Fibroblast of skin of back (primary cell): Measurements from ENCODE around the gene CYTIP.

Experiments used
- DNase-seq: peaks from one replicate; pipeline ENCODE4 v3.0.0-alpha.2; 2013

The CYTIP gene

GRCh38 chr2:157463002-157463401 is 19.1 kb upstream of the CYTIP start:
- DNase-seq = no peak

GRCh38 chr2:157460897-157461296 is 17.0 kb upstream of the CYTIP start:
- DNase-seq = no peak

- DNase-seq = no peak
These were observed 16.5 kb upstream of the CYTIP start for GRCh38 chr2:157460384-157460837.

GRCh38 chr2:157459486-157459885 is 15.6 kb upstream of the CYTIP start:
- DNase-seq = no peak

- no peak for DNase-seq
These were observed 3.9 kb upstream of the CYTIP start for GRCh38 chr2:157447741-157448140.

GRCh38 chr2:157447031-157447430 is 3.1 kb upstream of the CYTIP start:
- no peak for DNase-seq

- no peak for DNase-seq
These were observed 752 bp upstream of the CYTIP start for GRCh38 chr2:157444641-157445040.

- no peak for DNase-seq
These were observed 799 bp downstream of the CYTIP start for GRCh38 chr2:157443090-157443489.

- DNase-seq = no peak
These were observed 1.3 kb downstream of the CYTIP start for GRCh38 chr2:157442636-157443035.

GRCh38 chr2:157442191-157442590 is 1.7 kb downstream of the CYTIP start:
- DNase-seq = no peak

- no peak for DNase-seq
These were observed 2.8 kb downstream of the CYTIP start for GRCh38 chr2:157441072-157441454.

- DNase-seq = no peak
These were observed 3.4 kb downstream of the CYTIP start for GRCh38 chr2:157440404-157441071.

GRCh38 chr2:157439824-157440186 is 4.1 kb downstream of the CYTIP start:
- no peak for DNase-seq

GRCh38 chr2:157438863-157439823 is 4.7 kb downstream of the CYTIP start:
- no peak for DNase-seq

- DNase-seq = peak; percentile 7
These were observed 10.5 kb downstream of the CYTIP start for GRCh38 chr2:157433394-157433793.

- DNase-seq = no peak
These were observed 11.3 kb downstream of the CYTIP start for GRCh38 chr2:157432475-157433106.

- no peak for DNase-seq
These were observed 12.7 kb downstream of the CYTIP start for GRCh38 chr2:157431176-157431575.

- no peak for DNase-seq
These were observed 15.3 kb downstream of the CYTIP start for GRCh38 chr2:157428500-157429175.

- DNase-seq = no peak
These were observed 16.0 kb downstream of the CYTIP start for GRCh38 chr2:157427922-157428303.

GRCh38 chr2:157427003-157427921 is 16.6 kb downstream of the CYTIP start:
- no peak for DNase-seq

GRCh38 chr2:157426477-157426994 is 17.4 kb downstream of the CYTIP start:
- no peak for DNase-seq
